ENCODE measurements around the gene GLOD4. TPM values are rescaled to one million over a fixed set of nuclear protein-coding genes. Genes with fewer than 3 reads are reported as not detected.
"Not testable (repeated sequence)": the region's sequence is repeated elsewhere in the genome, so short reads cannot be mapped to it uniquely, and the experiment has no call there.

GLOD4 gene
- total RNA-seq, 1 donor from 2014 or later: 63.2 TPM

DNA sequence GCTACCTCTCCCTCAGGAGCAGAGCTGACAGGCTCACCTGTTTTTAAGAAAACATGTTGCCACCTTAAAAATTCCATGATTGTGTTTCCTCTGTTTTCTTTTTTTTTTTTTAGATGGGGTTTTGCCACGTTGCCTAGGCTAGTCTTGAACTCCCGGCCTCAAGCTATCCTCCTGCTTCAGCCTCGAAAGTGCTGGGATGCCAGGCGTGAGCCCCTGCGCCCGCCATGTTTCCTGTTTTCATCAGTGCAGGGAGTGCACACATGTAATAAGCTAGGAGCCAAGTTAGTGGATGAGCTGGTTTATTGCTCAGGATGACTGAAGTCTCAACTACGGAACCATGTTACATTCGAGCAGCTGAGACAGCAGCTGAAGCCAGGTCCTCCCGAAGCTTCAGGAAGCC, 13.6 kb upstream of the GLOD4 start:
- intact Hi-C loops (cut with DNase I): no loop called here
- TF ChIP-seq, protein P1, sequence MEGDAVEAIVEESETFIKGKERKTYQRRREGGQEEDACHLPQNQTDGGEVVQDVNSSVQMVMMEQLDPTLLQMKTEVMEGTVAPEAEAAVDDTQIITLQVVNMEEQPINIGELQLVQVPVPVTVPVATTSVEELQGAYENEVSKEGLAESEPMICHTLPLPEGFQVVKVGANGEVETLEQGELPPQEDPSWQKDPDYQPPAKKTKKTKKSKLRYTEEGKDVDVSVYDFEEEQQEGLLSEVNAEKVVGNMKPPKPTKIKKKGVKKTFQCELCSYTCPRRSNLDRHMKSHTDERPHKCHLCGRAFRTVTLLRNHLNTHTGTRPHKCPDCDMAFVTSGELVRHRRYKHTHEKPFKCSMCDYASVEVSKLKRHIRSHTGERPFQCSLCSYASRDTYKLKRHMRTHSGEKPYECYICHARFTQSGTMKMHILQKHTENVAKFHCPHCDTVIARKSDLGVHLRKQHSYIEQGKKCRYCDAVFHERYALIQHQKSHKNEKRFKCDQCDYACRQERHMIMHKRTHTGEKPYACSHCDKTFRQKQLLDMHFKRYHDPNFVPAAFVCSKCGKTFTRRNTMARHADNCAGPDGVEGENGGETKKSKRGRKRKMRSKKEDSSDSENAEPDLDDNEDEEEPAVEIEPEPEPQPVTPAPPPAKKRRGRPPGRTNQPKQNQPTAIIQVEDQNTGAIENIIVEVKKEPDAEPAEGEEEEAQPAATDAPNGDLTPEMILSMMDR (IDR thresholded peaks at IDR 0.05): no peak
- H3K9me3 ChIP-seq: no peaks in the 10 kb centered on the region
- no peaks in the 10 kb centered on the region for H3K27me3 ChIP-seq (ENCODE audit: low read depth)
- ATAC-seq: no peak
- H3K36me3 ChIP-seq: peaks cover 23% of the 10 kb centered on the region
- H3K27ac ChIP-seq: no peak overlapping the region
- H3K4me1 ChIP-seq: peaks cover 14% of the 10 kb centered on the region
- DNase-seq: no peak
- H3K4me3 ChIP-seq: no peak overlapping the region

DNA sequence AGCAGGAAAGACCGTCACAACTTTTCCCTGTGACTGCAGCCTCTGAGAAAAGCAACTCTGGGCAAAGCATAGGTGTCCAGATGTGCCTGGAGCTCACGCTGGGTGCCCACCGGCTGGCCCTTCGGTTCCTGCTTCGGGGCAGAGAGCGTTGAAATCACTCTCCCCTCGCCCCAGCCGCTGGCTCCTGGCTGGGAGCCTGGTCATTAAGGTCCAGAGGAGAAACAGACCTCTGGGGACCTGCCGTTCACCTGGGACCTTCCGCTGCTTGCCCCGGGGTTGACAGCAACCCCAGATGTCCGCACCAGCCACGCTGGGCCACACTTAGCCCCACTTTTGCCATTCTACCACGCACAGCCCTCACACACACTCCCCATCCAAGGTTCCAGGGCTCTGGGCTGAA, 13.2 kb upstream of the GLOD4 start:
- Histone ChIP-seq H3K9me3 (no peaks in the 10 kb centered on the region), H3K36me3 (peaks cover 20% of the 10 kb centered on the region), H3K4me3 (peak overlapping the region; percentile 29), H3K4me1 (peaks cover 14% of the 10 kb centered on the region), H3K27ac (peak overlapping the region; percentile 58), H3K27me3 (ENCODE audit: low read depth) (no peaks in the 10 kb centered on the region)
- intact Hi-C loops (cut with DNase I): no loop called here
- no peak for ATAC-seq
- TF ChIP-seq, protein P1 (IDR thresholded peaks at IDR 0.05): no peak
- peak; percentile 27 for DNase-seq

DNA sequence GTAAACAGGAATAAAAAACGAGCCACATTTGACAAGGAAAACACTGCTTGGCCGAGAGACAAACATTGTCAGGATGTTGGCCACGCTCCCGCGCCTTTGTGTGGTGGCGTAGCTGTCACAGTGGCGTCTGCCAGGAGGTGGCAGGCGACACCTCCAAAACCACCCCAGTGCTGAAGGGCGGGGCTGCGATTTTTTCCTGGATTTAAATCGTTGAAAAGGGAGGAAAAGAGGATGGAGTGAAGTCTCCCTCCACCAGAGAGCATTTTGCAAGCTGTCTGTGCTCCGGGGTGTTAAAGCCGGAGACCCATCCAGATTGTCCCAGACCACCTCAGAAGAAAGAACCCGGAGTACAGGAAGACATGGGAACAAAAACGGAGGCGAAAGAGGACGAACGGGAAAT, 12.8 kb upstream of the GLOD4 start:
- no peaks in the 10 kb centered on the region for H3K27me3 ChIP-seq (ENCODE audit: low read depth)
- intact Hi-C loops (cut with DNase I): no loop called here
- H3K4me1 ChIP-seq: peaks cover 14% of the 10 kb centered on the region
- TF ChIP-seq, protein P1 (IDR thresholded peaks at IDR 0.05): peak; percentile 81
- peaks cover 20% of the 10 kb centered on the region for H3K36me3 ChIP-seq
- no peaks in the 10 kb centered on the region for H3K9me3 ChIP-seq
- DNase-seq (peak; percentile 81), ATAC-seq (peak; percentile 73 to 75)
- H3K27ac ChIP-seq: peak overlapping the region; percentile 58
- H3K4me3 ChIP-seq: peak overlapping the region; percentile 29

DNA sequence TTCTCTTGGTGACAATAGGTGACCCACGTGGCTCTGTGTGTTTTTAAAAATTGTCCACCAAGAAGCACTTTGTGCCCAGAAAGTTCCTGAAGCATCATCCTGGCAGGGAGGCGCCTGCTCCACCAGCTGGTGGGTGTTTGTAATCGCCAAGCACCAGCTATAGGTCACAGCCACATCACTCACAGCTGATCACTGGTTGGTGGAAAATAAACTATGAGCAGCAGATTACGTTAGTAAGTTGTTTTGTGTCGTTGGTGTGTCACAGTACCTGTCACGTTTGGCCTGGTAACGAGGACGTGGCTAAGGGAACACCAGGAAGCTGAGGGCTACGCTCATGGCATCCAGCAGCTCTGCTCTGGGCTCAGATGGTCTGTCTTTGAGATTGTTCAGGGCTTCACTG, 10.2 kb upstream of the GLOD4 start:
- ATAC-seq (no peak), DNase-seq (peak; percentile 11)
- no peaks in the 10 kb centered on the region for H3K9me3 ChIP-seq
- peaks cover 45% of the 10 kb centered on the region for H3K36me3 ChIP-seq
- intact Hi-C loops (cut with DNase I): no loop called here
- TF ChIP-seq, protein P1 (IDR thresholded peaks at IDR 0.05): no peak
- no peaks in the 10 kb centered on the region for H3K27me3 ChIP-seq (ENCODE audit: low read depth)
- no peak overlapping the region for H3K27ac ChIP-seq
- peaks cover 14% of the 10 kb centered on the region for H3K4me1 ChIP-seq
- no peak overlapping the region for H3K4me3 ChIP-seq

DNA sequence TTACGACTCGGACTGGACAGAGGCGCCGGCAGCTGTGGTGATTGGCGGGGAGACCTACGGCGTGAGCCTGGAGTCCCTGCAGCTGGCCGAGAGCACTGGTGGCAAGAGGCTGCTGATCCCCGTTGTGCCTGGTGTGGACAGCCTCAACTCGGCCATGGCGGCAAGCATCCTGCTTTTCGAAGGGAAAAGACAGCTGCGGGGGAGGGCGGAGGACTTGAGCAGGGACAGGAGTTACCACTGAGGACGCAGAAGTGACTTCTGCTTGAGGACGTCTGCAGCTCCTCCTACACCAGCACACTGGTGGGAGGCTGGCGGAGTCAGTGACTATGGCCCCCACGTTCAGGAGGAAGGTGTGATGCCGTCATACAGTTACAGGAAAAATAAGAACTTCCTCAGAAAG, 9.7 kb upstream of the GLOD4 start:
- Histone ChIP-seq H3K9me3 (no peaks in the 10 kb centered on the region), H3K27ac (no peak overlapping the region), H3K36me3 (peaks cover 48% of the 10 kb centered on the region), H3K4me3 (no peak overlapping the region), H3K27me3 (ENCODE audit: low read depth) (no peaks in the 10 kb centered on the region), H3K4me1 (peaks cover 14% of the 10 kb centered on the region)
- TF ChIP-seq, protein P1 (IDR thresholded peaks at IDR 0.05): no peak
- peak; percentile 37 for DNase-seq
- ATAC-seq: no peak
- intact Hi-C loops (cut with DNase I): no loop called here

DNA sequence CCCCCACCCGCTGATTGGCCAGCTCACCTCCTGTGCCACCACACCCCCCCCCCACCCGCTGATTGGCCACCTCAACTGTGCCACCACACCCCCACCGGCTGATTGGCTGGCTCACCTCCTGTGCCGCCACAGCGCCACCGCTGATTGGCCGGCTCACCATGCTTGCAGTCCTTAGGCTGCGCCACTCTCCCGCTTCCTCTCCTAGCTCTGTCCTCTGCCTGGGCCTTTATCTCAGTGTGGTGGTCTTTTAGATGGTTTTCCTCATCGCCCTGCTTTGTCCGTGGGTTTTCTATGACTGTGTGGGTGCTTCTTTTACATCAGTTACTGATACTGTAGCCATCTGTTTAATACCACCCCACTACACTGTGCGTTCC, 8.8 kb upstream of the GLOD4 start:
- H3K27ac ChIP-seq; intact Hi-C loops (cut with DNase I); ATAC-seq; H3K4me3 ChIP-seq; H3K27me3 ChIP-seq (ENCODE audit: low read depth); H3K9me3 ChIP-seq: not testable (repeated sequence)
- H3K36me3 ChIP-seq: peaks cover 49% of the 10 kb centered on the region
- peaks cover 14% of the 10 kb centered on the region for H3K4me1 ChIP-seq
- peak; percentile 29 for DNase-seq

DNA sequence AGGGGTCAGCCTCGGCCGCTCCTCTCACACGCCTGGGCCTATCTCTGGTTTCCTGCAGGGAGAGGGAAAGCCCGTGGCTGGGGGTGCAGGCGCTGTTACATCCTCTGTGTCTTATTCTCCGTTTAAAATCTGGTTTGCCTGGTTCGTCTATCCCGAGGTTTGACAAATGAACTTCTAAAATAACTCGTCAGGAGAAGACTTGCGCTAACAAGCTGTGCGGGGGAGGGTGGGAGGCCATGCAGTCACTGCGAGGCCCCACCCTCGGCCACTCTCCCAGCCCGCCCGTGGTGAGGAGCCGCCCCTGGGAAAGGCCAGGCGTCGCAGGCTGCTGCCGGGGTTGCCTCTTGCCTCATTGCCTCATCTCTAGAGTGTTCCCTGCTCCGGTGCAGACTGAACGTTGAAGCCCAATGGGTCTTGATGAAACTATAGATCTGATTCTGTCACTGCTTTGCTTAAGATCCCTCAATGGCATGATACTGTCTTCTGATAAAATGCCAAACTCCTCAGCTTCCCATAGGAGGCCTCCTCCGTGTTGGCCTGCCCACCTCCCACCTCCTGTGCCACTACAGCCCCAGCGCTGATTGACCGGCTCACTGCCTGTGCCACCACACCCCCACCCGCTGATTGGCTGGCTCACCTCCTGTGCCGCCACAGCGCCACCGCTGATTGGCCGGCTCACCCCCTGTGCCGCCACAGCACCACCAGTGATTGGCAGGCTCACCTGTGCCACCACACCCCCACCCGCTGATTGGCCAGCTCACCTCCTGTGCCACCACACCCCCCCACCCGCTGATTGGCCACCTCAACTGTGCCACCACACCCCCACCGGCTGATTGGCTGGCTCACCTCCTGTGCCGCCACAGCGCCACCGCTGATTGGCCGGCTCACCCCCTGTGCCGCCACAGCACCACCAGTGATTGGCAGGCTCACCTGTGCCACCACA, 8.1 kb upstream of the GLOD4 start:
- H3K4me3 ChIP-seq; H3K27ac ChIP-seq; intact Hi-C loops (cut with DNase I); H3K4me1 ChIP-seq; H3K9me3 ChIP-seq; ATAC-seq; H3K27me3 ChIP-seq (ENCODE audit: low read depth): not testable (repeated sequence)
- H3K36me3 ChIP-seq: peaks cover 56% of the 10 kb centered on the region
- peak; percentile 41 for DNase-seq

All from lower lobe of right lung (tissue), 2 donors.